NCI-H2196 (cell line): Measurements from ENCODE around the gene ARFRP1.

ENCODE experiments used
- DNase-seq: peaks from one replicate; lab custom pipeline; 2025; ENCODE audit not compliant: unreplicated experiment; lab: John Stamatoyannopoulos, UW

Gene ARFRP1

GRCh38 chr20:63744158-63744557 is 36.4 kb upstream of the ARFRP1 start:
- DNase-seq: no peak

GRCh38 chr20:63743210-63743970 is 35.6 kb upstream of the ARFRP1 start:
- no peak for DNase-seq

GRCh38 chr20:63742381-63743024 is 34.7 kb upstream of the ARFRP1 start:
- DNase-seq: no peak

GRCh38 chr20:63741676-63742380 is 34.1 kb upstream of the ARFRP1 start:
- DNase-seq: no peak

- DNase-seq: no peak
Measured at GRCh38 chr20:63741354-63741675, 33.5 kb upstream of the ARFRP1 start.

- DNase-seq: peak; percentile 88
Measured at GRCh38 chr20:63740627-63741353, 33.0 kb upstream of the ARFRP1 start.

- peak; percentile 67 for DNase-seq
Measured at GRCh38 chr20:63740070-63740626, 32.4 kb upstream of the ARFRP1 start.

- peak; percentile 90 for DNase-seq
Measured at GRCh38 chr20:63739130-63740069, 31.6 kb upstream of the ARFRP1 start, which contains the start of gene SLC2A4RG. Gene SLC2A4RG (plus strand): TSS chr20:63739776. CDS start chr20:63739913, 137 bp downstream.

- no peak for DNase-seq
Measured at GRCh38 chr20:63738687-63739129, 30.9 kb upstream of the ARFRP1 start.

- no peak for DNase-seq
Measured at GRCh38 chr20:63737945-63738686, 30.3 kb upstream of the ARFRP1 start.

- no peak for DNase-seq
Measured at GRCh38 chr20:63737695-63737944, 29.8 kb upstream of the ARFRP1 start.

GRCh38 chr20:63736893-63737694 is 29.3 kb upstream of the ARFRP1 start:
- no peak for DNase-seq

GRCh38 chr20:63735859-63736718 is 28.3 kb upstream of the ARFRP1 start, which contains the start of gene LIME1:
Gene LIME1 (plus strand): TSS chr20:63736664. CDS start chr20:63737550, 886 bp downstream.
- DNase-seq: no peak

- no peak for DNase-seq
Measured at GRCh38 chr20:63734946-63735858, 27.4 kb upstream of the ARFRP1 start.

- no peak for DNase-seq
Measured at GRCh38 chr20:63734111-63734945, 26.6 kb upstream of the ARFRP1 start.
